Spleen (tissue), 11 donors: ENCODE data around the gene ARRDC1. TPM values are rescaled to one million over a fixed set of nuclear protein-coding genes. Genes with fewer than 3 reads are reported as not detected.
"Not testable (repeated sequence)": the region's sequence is repeated elsewhere in the genome, so short reads cannot be mapped to it uniquely, and the experiment has no call there.

ENCODE experiments used
- DNase-seq: peaks from one replicate; pipeline ENCODE4 v3.0.0-alpha.2; 2020
- H3K27ac ChIP-seq, 8 donors: fragments of 200-600 bp; sonication (generic) in 7 of 8; 1 replicate in 4 of 8; 2 replicates in 4 of 8; pipeline versions ENCODE4 v1.5.0 to v1.8.0; 2016 to 2021; ENCODE audit warnings: inconsistent platforms in 4 of 8, mild to moderate bottlenecking in 4 of 8, moderate library complexity in 1 of 8
- H3K27me3 ChIP-seq, 7 donors: fragments of 200-600 bp; sonication (generic) in 6 of 7; replicated peaks in 1 of 7; 1 replicate in 4 of 7; 2 replicates in 3 of 7; pipeline versions ENCODE4 v1.5.0 to v1.8.0; 2016 to 2021; ENCODE audit warnings: inconsistent platforms in 3 of 7, mild to moderate bottlenecking in 1 of 7
- H3K36me3 ChIP-seq, 6 donors: fragments of 200-600 bp; sonication (generic) in 5 of 6; 1 replicate in 4 of 6; 2 replicates in 2 of 6; pipeline versions ENCODE4 v1.5.0 to v1.8.0; 2016 to 2021; ENCODE audit warnings: inconsistent platforms in 2 of 6
- H3K4me1 ChIP-seq, 6 donors: fragments of 200-600 bp; sonication (generic) in 5 of 6; 1 replicate in 3 of 6; 2 replicates in 3 of 6; pipeline versions ENCODE4 v1.5.0 to v1.8.0; 2016 to 2021; ENCODE audit warnings: inconsistent platforms in 3 of 6
- H3K4me3 ChIP-seq, 8 donors: fragments of 200-600 bp; sonication (generic) in 7 of 8; 1 replicate in 4 of 8; 2 replicates in 4 of 8; pipeline versions ENCODE4 v1.5.0 to v1.8.0; 2016 to 2021; ENCODE audit warnings: inconsistent platforms in 4 of 8, mild to moderate bottlenecking in 4 of 8, moderate library complexity in 2 of 8
- H3K9me3 ChIP-seq, 8 donors: fragments of 200-600 bp; sonication (generic) in 7 of 8; 1 replicate in 4 of 8; 2 replicates in 4 of 8; pipeline versions ENCODE4 v1.5.0 to v1.8.0; 2016 to 2021; ENCODE audit warnings: inconsistent platforms in 4 of 8
- CTCF ChIP-seq, 11 experiments: fragments of 200-600 bp in 7 of 11; fragments of 450-650 bp in 4 of 11; sonication (generic) in 4 of 11; IDR thresholded peaks in 8 of 11; conservative IDR thresholded peaks in 3 of 11; 1 replicate in 7 of 11; 2 replicates in 4 of 11; pipeline versions ENCODE4 v1.4.0 to v1.8.0; 2016 to 2021; ENCODE audit warnings: antibody characterized with exemption in 11 of 11, inconsistent platforms in 4 of 11, mild to moderate bottlenecking in 1 of 11
- POLR2A ChIP-seq, 3 donors: fragments of 450-650 bp; IDR thresholded peaks; one replicate each; pipeline ENCODE4 v1.5.1; 2017; ENCODE audit warnings: antibody characterized with exemption in 3 of 3, mild to moderate bottlenecking in 1 of 3
- POLR2AphosphoS5 ChIP-seq, 3 donors: sonication (generic); formaldehyde crosslinking; IDR thresholded peaks; one replicate each; pipeline ENCODE4 v1.5.1; 2017; ENCODE audit warnings: antibody characterized with exemption in 3 of 3
- WGBS, 5 donors: extraction: QIAGEN DNeasy Blood & Tissue Kit in 3 of 5; methylation state at CpG; one replicate each; pipeline versions ENCODE4 v1.1.5 to v1.1.7; 2013 to 2018; 5-methylcytosine and 5-hydroxymethylcytosine counted together
- intact Hi-C: fragments of 100-400 bp; cut with DNase I; formaldehyde crosslinking; loops from one replicate; pipeline ENCODE4 v1.15.0; 2023; ENCODE audit warnings: low total_unique reads
- polyA plus RNA-seq, 3 donors: library from polyadenylated mRNA; stranded (reverse); fragments of 200-250 nt; gene quantifications; one replicate each; pipeline ENCODE4 v1.2.1, GENCODE V29; 2013
- total RNA-seq, 7 donors: library from RNA; depleted of rRNA in 3 of 7; stranded (reverse); fragments of >200 nt in 3 of 7; fragmentation: NEBNext Ultra II Directional in 4 of 7; extraction: Animal tissue kit (Norgen Biotek cat#: 25700) in 4 of 7; gene quantifications; one replicate each; pipeline versions ENCODE4 v1.1.0 to v1.2.1, GENCODE V29; 2016 to 2021
- donor health status: healthy with polysubstance abuse.
- donor health status: DM: no; HTN: no; CAD: no; lungs with moderate emphysema.
- donor health status: DM: no; HTN: no; CAD: no.
- donor health status: Bipolar disorder and iron deficiency.
- donor health status: healthy.
- donor health status: DM: no; HTN: no; CAD: no.
- donor health status: DM: yes; HTN: yes; CAD: no.

Gene ARRDC1
- total and polyA plus RNA-seq, 10 donors, result 51.4 to 158 (median 71.6) TPM

- intact Hi-C loops, result no loop called here
- peak overlapping the region in 6 of 8 donors; percentile 56 to 94 (median 90) for H3K27ac ChIP-seq
These were observed 15.1 kb downstream of the ARRDC1 start for GRCh38 chr9:137620581-137620980.

GRCh38 chr9:137621131-137621757, 15.8 kb downstream of the ARRDC1 start:
- Histone ChIP-seq H3K36me3 (peaks cover 0 to 24% (median 0%) of the 10 kb centered on the region in 6 donors), H3K9me3 (no peaks in the 10 kb centered on the region), H3K4me1 (peaks cover 29 to 92% (median 73%) of the 10 kb centered on the region in 6 donors), H3K27ac (peak overlapping the region in 3 of 8 donors; percentile 0 to 94 (median 27)), H3K27me3 (no peaks in the 10 kb centered on the region), H3K4me3 (peak overlapping the region in 1 of 8 donors; percentile 98)
- TF ChIP-seq POLR2AphosphoS5 (IDR thresholded peaks at IDR 0.05), result no peak
- TF ChIP-seq POLR2A (IDR thresholded peaks at IDR 0.05), result no peak
- peak in 9 of 11 experiments; percentile 23 to 53 (median 35) for TF ChIP-seq CTCF (IDR thresholded peaks at IDR 0.05 in 8 of 11, conservative IDR thresholded peaks at IDR 0.05 in 3 of 11)
- peak; percentile 43 for DNase-seq
- 49 to 64% (median 54%) methylated on average over 6 of the region's 6 CpGs for WGBS, 5 donors
- intact Hi-C loops, result no loop called here

More at GRCh38 chr9:137620581-137620980, 15.1 kb downstream of the ARRDC1 start:
- peaks cover 29 to 87% (median 68%) of the 10 kb centered on the region in 6 donors for H3K4me1 ChIP-seq
- peak overlapping the region in 4 of 8 donors; percentile 66 to 98 (median 82) for H3K4me3 ChIP-seq
- H3K9me3 ChIP-seq, result no peaks in the 10 kb centered on the region
- no peaks in the 10 kb centered on the region for H3K27me3 ChIP-seq
- 60 to 77% (median 64%) methylated on average over 7 of the region's 7 CpGs for WGBS, 5 donors
- H3K36me3 ChIP-seq, result peaks cover 0 to 30% (median 3%) of the 10 kb centered on the region in 6 donors
- no peak for TF ChIP-seq POLR2A (IDR thresholded peaks at IDR 0.05)
- TF ChIP-seq CTCF (IDR thresholded peaks at IDR 0.05 in 8 of 11, conservative IDR thresholded peaks at IDR 0.05 in 3 of 11), result no peak
- TF ChIP-seq POLR2AphosphoS5 (IDR thresholded peaks at IDR 0.05), result no peak
- DNase-seq, result peak; percentile 48

GRCh38 chr9:137622211-137622610, 16.7 kb downstream of the ARRDC1 start:
- H3K27me3 ChIP-seq, intact Hi-C loops, H3K9me3 ChIP-seq, H3K27ac ChIP-seq, H3K4me3 ChIP-seq: not testable (repeated sequence)
- Histone ChIP-seq H3K36me3 (peaks cover 0 to 14% (median 0%) of the 10 kb centered on the region in 6 donors), H3K4me1 (peaks cover 29 to 92% (median 72%) of the 10 kb centered on the region in 6 donors)
- WGBS, 5 donors, result 84 to 90% (median 86%) methylated on average over 8 of the region's 8 CpGs
- DNase-seq, result peak; percentile 43

GRCh38 chr9:137626464-137626863, 21.0 kb downstream of the ARRDC1 start:
- H3K27me3 ChIP-seq, result no peaks in the 10 kb centered on the region
- intact Hi-C loops, result no loop called here
- peaks cover 0 to 10% (median 0%) of the 10 kb centered on the region in 6 donors for H3K36me3 ChIP-seq
- no peaks in the 10 kb centered on the region for H3K9me3 ChIP-seq
- TF ChIP-seq CTCF (IDR thresholded peaks at IDR 0.05 in 8 of 11, conservative IDR thresholded peaks at IDR 0.05 in 3 of 11), result no peak
- no peak for TF ChIP-seq POLR2A (IDR thresholded peaks at IDR 0.05)
- TF ChIP-seq POLR2AphosphoS5 (IDR thresholded peaks at IDR 0.05), result no peak
- H3K4me3 ChIP-seq, result no peak overlapping the region
- WGBS, 5 donors, result 55 to 76% (median 72%) methylated on average over 4 of the region's 4 CpGs
- peak overlapping the region in 2 of 8 donors; percentile 53 to 74 for H3K27ac ChIP-seq
- peaks cover 31 to 100% (median 80%) of the 10 kb centered on the region in 6 donors for H3K4me1 ChIP-seq
- no peak for DNase-seq

- 96 to 99% (median 97%) methylated on average over 14 of the region's 14 CpGs for WGBS, 5 donors
- Histone ChIP-seq H3K4me1 (peaks cover 38 to 100% (median 81%) of the 10 kb centered on the region in 6 donors), H3K27ac (peak overlapping the region in 2 of 8 donors; percentile 61 to 79), H3K36me3 (peaks cover 0 to 10% (median 0%) of the 10 kb centered on the region in 6 donors)
- H3K27me3 ChIP-seq, H3K9me3 ChIP-seq, H3K4me3 ChIP-seq, intact Hi-C loops: not testable (repeated sequence)
- peak; percentile 62 for DNase-seq
These were observed 21.9 kb downstream of the ARRDC1 start for GRCh38 chr9:137627406-137627805.
